CD14-positive monocyte (primary cell): ENCODE results near the gene MGLL. TPM values are rescaled to one million over a fixed set of nuclear protein-coding genes. Genes with fewer than 3 reads are reported as not detected.

Experiments
- DNase-seq, 3 donors: peaks; one replicate each; pipeline ENCODE4 v3.0.0-alpha.2; 2011 to 2022
- H2AFZ ChIP-seq: 2 replicates; pipeline ENCODE4 v1.6.0; 2012; ENCODE audit warnings: mild to moderate bottlenecking, low read depth, low read length, inconsistent platforms; ENCODE audit not compliant: insufficient read depth, poor library complexity, severe bottlenecking
- H3K27ac ChIP-seq, 2 donors: 1 replicate in 1 of 2; 2 replicates in 1 of 2; pipeline ENCODE4 v1.5.1; 2012 to 2013; ENCODE audit warnings: low read length in 2 of 2, control low read depth in 1 of 2, inconsistent platforms in 1 of 2, low read depth in 1 of 2, mild to moderate bottlenecking in 1 of 2
- H3K27me3 ChIP-seq, 2 donors: one replicate each; pipeline versions ENCODE4 v1.6.0 to v1.6.1; 2011 to 2013; ENCODE audit warnings: low read length in 2 of 2; ENCODE audit not compliant: control insufficient read depth in 2 of 2, insufficient read depth in 2 of 2
- H3K36me3 ChIP-seq, 2 donors: replicated peaks in 1 of 2; 1 replicate in 1 of 2; 2 replicates in 1 of 2; pipeline versions ENCODE4 v1.5.1 to v1.6.1; 2012 to 2013; ENCODE audit warnings: low read length in 2 of 2, control low read depth in 1 of 2, inconsistent platforms in 1 of 2, mild to moderate bottlenecking in 1 of 2; ENCODE audit not compliant: insufficient read depth in 2 of 2, control insufficient read depth in 1 of 2
- H3K4me1 ChIP-seq, 2 donors: 1 replicate in 1 of 2; 2 replicates in 1 of 2; pipeline versions ENCODE4 v1.5.1 to v1.6.1; 2012 to 2013; ENCODE audit warnings: low read length in 2 of 2, control low read depth in 1 of 2, inconsistent platforms in 1 of 2, mild to moderate bottlenecking in 1 of 2, moderate library complexity in 1 of 2; ENCODE audit not compliant: insufficient read depth in 2 of 2, control insufficient read depth in 1 of 2
- H3K4me2 ChIP-seq: replicated peaks from 2 replicates; pipeline ENCODE3; 2012; ENCODE audit warnings: low read length, moderate library complexity, mild to moderate bottlenecking; ENCODE audit not compliant: poor library complexity, severe bottlenecking; ENCODE audit errors: extremely low read depth
- H3K4me3 ChIP-seq, 3 experiments: fragments of 200-600 bp in 1 of 3; sonication (generic) in 1 of 3; replicated peaks in 1 of 3; 1 replicate in 2 of 3; 2 replicates in 1 of 3; pipeline ENCODE4 v1.5.1; 2011 to 2013; ENCODE audit warnings: low read length in 3 of 3, mild to moderate bottlenecking in 3 of 3, control low read depth in 2 of 3, low read depth in 2 of 3, inconsistent platforms in 1 of 3, moderate library complexity in 1 of 3
- H3K79me2 ChIP-seq: 2 replicates; pipeline ENCODE4 v1.6.0; 2012; ENCODE audit warnings: mild to moderate bottlenecking, control low read depth, inconsistent platforms, low read length, moderate library complexity; ENCODE audit not compliant: insufficient read depth
- H3K9ac ChIP-seq: 2 replicates; pipeline ENCODE4 v1.6.0; 2017; ENCODE audit warnings: low read length, mild to moderate bottlenecking; ENCODE audit not compliant: insufficient read depth, poor library complexity, severe bottlenecking
- H3K9me3 ChIP-seq, 2 donors: replicated peaks in 1 of 2; 1 replicate in 1 of 2; 2 replicates in 1 of 2; pipeline versions ENCODE4 v1.5.1 to v1.6.1; 2012 to 2013; ENCODE audit warnings: low read length in 2 of 2, control low read depth in 1 of 2; ENCODE audit not compliant: control insufficient read depth in 1 of 2, insufficient read depth in 1 of 2
- H4K20me1 ChIP-seq: 2 replicates; pipeline ENCODE4 v1.6.0; 2012; ENCODE audit warnings: mild to moderate bottlenecking, low read length, control low read depth, moderate library complexity; ENCODE audit not compliant: insufficient read depth
- H3K27ac Mint-ChIP-seq, 7 donors: one replicate each; pipeline ENCODE4 v1.8.0; 2020; ENCODE audit warnings: mild to moderate bottlenecking in 7 of 7, mixed read lengths in 7 of 7, moderate library complexity in 6 of 7, inconsistent platforms in 2 of 7
- H3K27me3 Mint-ChIP-seq, 3 donors: one replicate each; pipeline ENCODE4 v1.8.0; 2021 to 2022; ENCODE audit warnings: low read depth in 3 of 3, mild to moderate bottlenecking in 3 of 3, mixed read lengths in 3 of 3, moderate library complexity in 3 of 3, inconsistent platforms in 1 of 3
- H3K36me3 Mint-ChIP-seq, 2 donors: one replicate each; pipeline ENCODE4 v1.8.0; 2020; ENCODE audit warnings: mixed read lengths in 2 of 2, inconsistent platforms in 1 of 2, mild to moderate bottlenecking in 1 of 2
- H3K4me1 Mint-ChIP-seq: one replicate; pipeline ENCODE4 v1.8.0; 2020; ENCODE audit warnings: mild to moderate bottlenecking, mixed read lengths
- H3K4me3 Mint-ChIP-seq, 2 donors: one replicate each; pipeline ENCODE4 v1.8.0; 2020; ENCODE audit warnings: mild to moderate bottlenecking in 2 of 2, mixed read lengths in 2 of 2, moderate library complexity in 1 of 2
- H3K9me3 Mint-ChIP-seq, 7 donors: one replicate each; pipeline ENCODE4 v1.8.0; 2020 to 2022; ENCODE audit warnings: mixed read lengths in 7 of 7, mild to moderate bottlenecking in 6 of 7, moderate library complexity in 6 of 7, inconsistent platforms in 2 of 7
- CTCF ChIP-seq: fragments of 200-600 bp; IDR thresholded peaks from one replicate; pipeline ENCODE4 v1.8.0; 2022; ENCODE audit warnings: antibody characterized with exemption, mild to moderate bottlenecking
- WGBS: methylation state at CpG from one replicate; pipeline ENCODE4 v1.1.5; 2013; ENCODE audit warnings: missing lambda C conversion rate; ENCODE audit not compliant: insufficient coverage; 5-methylcytosine and 5-hydroxymethylcytosine counted together
- intact Hi-C, 2 donors: fragments of 100-400 bp; cut with micrococcal nuclease; formaldehyde crosslinking; loops; one replicate each; pipeline versions ENCODE4 v1.15.0 to v1.15.1; 2023
- polyA plus RNA-seq, 3 donors: library from polyadenylated mRNA; depleted of rRNA in 1 of 3; unstranded in 2 of 3; stranded (reverse) in 1 of 3; fragments of 300-500 nt in 2 of 3; fragments of >200 nt in 1 of 3; fragmentation: Illumina TruSeq in 2 of 3; gene quantifications; 1 replicate in 2 of 3; 2 replicates in 1 of 3; pipeline ENCODE4 v1.2.3, GENCODE V29; 2012 to 2021

MGLL gene
- polyA plus RNA-seq, 3 donors, result 4.4 to 10.0 (median 6.4) TPM

GRCh38 chr3:127718245-127718915, 103.9 kb downstream of the MGLL start:
- no peak overlapping the region for H3K4me3 Mint-ChIP-seq
- WGBS, result 94% methylated on average over 3 of the region's 7 CpGs
- no peak for TF ChIP-seq CTCF

DNA sequence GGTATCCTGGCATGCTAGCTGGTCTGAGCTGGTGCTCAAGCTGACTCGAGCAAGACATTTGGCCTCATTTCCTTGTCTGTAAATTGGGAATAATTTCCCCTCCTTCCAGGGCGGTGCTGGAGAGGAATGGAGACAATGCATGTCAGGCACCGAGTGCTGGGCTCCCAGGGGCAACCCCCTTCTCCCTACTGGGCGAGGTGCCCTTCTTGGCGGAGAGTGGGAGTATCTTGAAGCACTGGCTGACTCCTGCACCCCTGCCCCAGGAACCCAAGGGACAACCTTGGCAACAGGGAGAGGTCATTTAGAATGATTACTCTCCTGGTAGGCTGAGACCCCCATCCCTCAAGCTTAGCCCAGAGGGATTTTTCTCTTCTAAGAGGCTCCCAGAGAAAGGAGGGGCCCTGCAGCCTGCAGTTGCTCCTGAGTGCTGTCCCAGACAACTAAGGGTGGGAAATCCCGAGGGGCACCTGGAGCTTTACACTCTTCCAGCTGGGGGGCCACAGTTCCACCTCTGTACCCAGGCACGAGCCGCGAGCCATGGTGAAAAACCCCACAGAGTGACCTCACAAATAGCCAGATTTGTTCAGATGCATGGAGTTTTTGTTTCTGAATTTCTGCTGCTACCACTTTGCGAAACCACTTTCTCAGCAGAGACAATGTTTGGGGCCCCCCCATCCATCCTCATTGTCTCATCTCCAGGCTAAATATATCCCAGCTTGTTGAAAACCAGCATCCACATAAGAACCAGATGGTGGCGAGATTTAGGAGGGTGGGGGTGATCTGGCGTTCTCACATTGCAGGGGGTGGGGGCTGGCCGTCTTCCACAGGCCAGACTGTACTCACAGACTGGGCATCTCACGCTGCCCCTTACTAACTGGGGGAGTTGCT, 104.7 kb downstream of the MGLL start:
- Histone ChIP-seq H3K27ac (no peak overlapping the region), H3K4me3 (no peak overlapping the region), H3K4me2 (no peak overlapping the region), H3K9ac (no peak overlapping the region), H3K27me3 (no peaks in the 10 kb centered on the region), H3K4me1 (peaks cover 8 to 17% of the 10 kb centered on the region in 2 donors), H2AFZ (no peak overlapping the region), H3K36me3 (no peaks in the 10 kb centered on the region), H3K79me2 (no peaks in the 10 kb centered on the region), H4K20me1 (no peaks in the 10 kb centered on the region), H3K9me3 (no peaks in the 10 kb centered on the region)
- no peak for TF ChIP-seq CTCF
- peaks cover 12% of the 10 kb centered on the region for H3K4me1 Mint-ChIP-seq
- H3K9me3 Mint-ChIP-seq, result peaks cover 0 to 1% (median 0%) of the 10 kb centered on the region in 7 donors
- no peak overlapping the region for H3K4me3 Mint-ChIP-seq
- no peak overlapping the region for H3K27ac Mint-ChIP-seq
- peaks cover 0 to 8% of the 10 kb centered on the region in 2 donors for H3K36me3 Mint-ChIP-seq
- intact Hi-C loops, result no loop called here
- peaks cover 0 to 2% (median 0%) of the 10 kb centered on the region in 3 donors for H3K27me3 Mint-ChIP-seq
- 85% methylated on average over 4 of the region's 14 CpGs for WGBS
- no peak for DNase-seq

More at GRCh38 chr3:127718245-127718915, 103.9 kb downstream of the MGLL start:
- no peaks in the 10 kb centered on the region for H3K9me3 ChIP-seq
- H3K9ac ChIP-seq, result no peak overlapping the region
- H3K27me3 Mint-ChIP-seq, result peaks cover 0 to 2% (median 0%) of the 10 kb centered on the region in 3 donors
- no peaks in the 10 kb centered on the region for H4K20me1 ChIP-seq
- peak overlapping the region in 2 of 7 donors; percentile 1 to 10 for H3K27ac Mint-ChIP-seq
- intact Hi-C loops, result no loop called here
- no peaks in the 10 kb centered on the region for H3K79me2 ChIP-seq
- peaks cover 8 to 17% of the 10 kb centered on the region in 2 donors for H3K4me1 ChIP-seq
- no peak overlapping the region for H3K4me3 ChIP-seq
- no peak overlapping the region for H3K27ac ChIP-seq
- peaks cover 0 to 1% (median 0%) of the 10 kb centered on the region in 7 donors for H3K9me3 Mint-ChIP-seq
- no peak for DNase-seq
- H3K36me3 ChIP-seq, result no peaks in the 10 kb centered on the region
- peaks cover 12% of the 10 kb centered on the region for H3K4me1 Mint-ChIP-seq
- no peak overlapping the region for H3K4me2 ChIP-seq
- no peak overlapping the region for H2AFZ ChIP-seq
- H3K27me3 ChIP-seq, result no peaks in the 10 kb centered on the region
- H3K36me3 Mint-ChIP-seq, result peaks cover 0 to 8% of the 10 kb centered on the region in 2 donors
